ENCODE data around the gene SSNA1.

The SSNA1 gene

GRCh38 chr9:137168904-137169856, 19.3 kb upstream of the SSNA1 start:
- peak; percentile 75 for DNase-seq

GRCh38 chr9:137169896-137170358, 18.5 kb upstream of the SSNA1 start, which contains the start of gene LRRC26:
LRRC26 (minus strand) TSS chr9:137170051; CDS start chr9:137169943, 108 bp downstream.
- no peak for DNase-seq

- no peak for DNase-seq
Measured at GRCh38 chr9:137170486-137171148, 17.9 kb upstream of the SSNA1 start.

- DNase-seq = no peak
Measured at GRCh38 chr9:137171149-137171900, 17.2 kb upstream of the SSNA1 start.

GRCh38 chr9:137172901-137173795, 15.3 kb upstream of the SSNA1 start:
- DNase-seq = no peak

- no peak for DNase-seq
Measured at GRCh38 chr9:137173796-137174664, 14.4 kb upstream of the SSNA1 start.

- no peak for DNase-seq
Measured at GRCh38 chr9:137174722-137175293, 13.7 kb upstream of the SSNA1 start.

GRCh38 chr9:137175345-137175961, 13.0 kb upstream of the SSNA1 start:
- no peak for DNase-seq

GRCh38 chr9:137176302-137177182, 11.9 kb upstream of the SSNA1 start:
- DNase-seq = no peak

GRCh38 chr9:137178201-137178938, 10.1 kb upstream of the SSNA1 start:
- no peak for DNase-seq

- no peak for DNase-seq
Measured at GRCh38 chr9:137178939-137179630, 9.4 kb upstream of the SSNA1 start.

- no peak for DNase-seq
Measured at GRCh38 chr9:137179761-137180160, 8.7 kb upstream of the SSNA1 start.

- DNase-seq = no peak
Measured at GRCh38 chr9:137180491-137180890, 8.0 kb upstream of the SSNA1 start.

- no peak for DNase-seq
Measured at GRCh38 chr9:137181680-137182079, 6.8 kb upstream of the SSNA1 start.

GRCh38 chr9:137182836-137183235, 5.6 kb upstream of the SSNA1 start:
- no peak for DNase-seq

GRCh38 chr9:137183980-137184595, 4.4 kb upstream of the SSNA1 start:
- DNase-seq = no peak

Data from DMS79 treated with DMSO at 0.1 percent for 48 hours (cell line).